COLO829 (cell line): ENCODE results near the gene ANGPT4.

Source experiments
- DNase-seq: peaks from one replicate; pipeline ENCODE4 v3.0.0; 2012; ENCODE audit warnings: low spot score

Gene ANGPT4, protein sequence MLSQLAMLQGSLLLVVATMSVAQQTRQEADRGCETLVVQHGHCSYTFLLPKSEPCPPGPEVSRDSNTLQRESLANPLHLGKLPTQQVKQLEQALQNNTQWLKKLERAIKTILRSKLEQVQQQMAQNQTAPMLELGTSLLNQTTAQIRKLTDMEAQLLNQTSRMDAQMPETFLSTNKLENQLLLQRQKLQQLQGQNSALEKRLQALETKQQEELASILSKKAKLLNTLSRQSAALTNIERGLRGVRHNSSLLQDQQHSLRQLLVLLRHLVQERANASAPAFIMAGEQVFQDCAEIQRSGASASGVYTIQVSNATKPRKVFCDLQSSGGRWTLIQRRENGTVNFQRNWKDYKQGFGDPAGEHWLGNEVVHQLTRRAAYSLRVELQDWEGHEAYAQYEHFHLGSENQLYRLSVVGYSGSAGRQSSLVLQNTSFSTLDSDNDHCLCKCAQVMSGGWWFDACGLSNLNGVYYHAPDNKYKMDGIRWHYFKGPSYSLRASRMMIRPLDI

GRCh38 chr20:916125-916799 lies at the start of gene ANGPT4:
ANGPT4 (minus strand) TSS chr20:916334; CDS start chr20:916214, 120 bp downstream.
- DNase-seq: no peak

DNA sequence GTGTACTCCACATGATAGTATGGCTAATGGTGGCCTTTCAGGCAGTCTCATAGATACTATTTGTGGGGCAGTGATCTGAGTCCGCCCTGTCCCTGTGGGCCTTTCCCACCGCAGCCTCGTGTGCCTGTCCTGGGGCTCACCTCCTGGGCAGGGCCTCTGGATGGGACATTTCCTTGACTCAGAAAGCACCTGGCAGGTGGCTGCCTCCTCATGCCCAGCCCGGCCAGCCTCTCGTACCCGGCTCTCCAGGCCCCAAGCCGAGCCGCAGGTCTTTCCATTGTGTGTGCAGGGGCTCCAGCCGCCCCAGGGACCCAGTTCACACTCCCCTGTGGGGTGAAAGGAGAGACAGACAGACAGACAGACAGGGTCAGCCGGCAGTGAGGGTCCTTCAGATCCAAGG lies 47.7 kb upstream of the ANGPT4 start:
- DNase-seq: no peak

DNA sequence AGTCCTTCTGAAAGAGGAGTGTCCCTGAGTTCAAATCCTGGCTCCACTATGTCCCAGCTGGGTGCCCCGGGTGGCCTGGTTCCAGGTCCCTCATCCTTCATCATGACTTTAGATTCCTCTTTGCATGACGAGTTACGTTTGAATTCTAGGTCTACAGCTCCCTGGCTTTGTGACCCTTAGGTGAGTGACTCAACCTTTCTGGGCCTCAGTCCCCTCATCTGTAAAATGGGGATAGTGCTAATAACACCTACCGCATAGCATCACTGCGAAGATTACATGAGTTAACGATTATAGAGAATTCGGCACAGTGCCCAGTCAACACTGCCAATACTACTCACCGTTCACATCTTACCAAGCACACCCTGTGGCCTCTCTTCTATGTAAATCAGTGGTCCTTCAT lies 46.5 kb upstream of the ANGPT4 start:
- no peak for DNase-seq

- no peak for DNase-seq
These were observed 46.1 kb upstream of the ANGPT4 start for GRCh38 chr20:962223-962622.

DNA sequence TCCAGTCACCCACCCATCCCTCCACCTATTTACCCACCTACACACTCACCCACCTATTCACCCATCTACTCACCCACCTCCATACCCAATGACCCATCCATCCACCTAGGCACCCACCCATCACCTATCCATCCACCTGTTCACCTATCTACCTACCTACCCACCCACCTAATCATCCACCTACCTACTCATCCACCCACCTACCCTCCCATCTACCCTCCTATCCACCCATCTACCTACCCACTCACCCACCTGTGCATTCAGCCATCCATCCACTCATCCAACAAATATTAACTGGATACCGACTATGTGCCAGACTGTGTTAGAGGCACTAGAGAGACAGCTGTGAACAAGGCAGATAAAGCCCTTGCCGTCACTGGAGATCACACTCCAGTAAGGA lies 45.6 kb upstream of the ANGPT4 start:
- no peak for DNase-seq

DNA sequence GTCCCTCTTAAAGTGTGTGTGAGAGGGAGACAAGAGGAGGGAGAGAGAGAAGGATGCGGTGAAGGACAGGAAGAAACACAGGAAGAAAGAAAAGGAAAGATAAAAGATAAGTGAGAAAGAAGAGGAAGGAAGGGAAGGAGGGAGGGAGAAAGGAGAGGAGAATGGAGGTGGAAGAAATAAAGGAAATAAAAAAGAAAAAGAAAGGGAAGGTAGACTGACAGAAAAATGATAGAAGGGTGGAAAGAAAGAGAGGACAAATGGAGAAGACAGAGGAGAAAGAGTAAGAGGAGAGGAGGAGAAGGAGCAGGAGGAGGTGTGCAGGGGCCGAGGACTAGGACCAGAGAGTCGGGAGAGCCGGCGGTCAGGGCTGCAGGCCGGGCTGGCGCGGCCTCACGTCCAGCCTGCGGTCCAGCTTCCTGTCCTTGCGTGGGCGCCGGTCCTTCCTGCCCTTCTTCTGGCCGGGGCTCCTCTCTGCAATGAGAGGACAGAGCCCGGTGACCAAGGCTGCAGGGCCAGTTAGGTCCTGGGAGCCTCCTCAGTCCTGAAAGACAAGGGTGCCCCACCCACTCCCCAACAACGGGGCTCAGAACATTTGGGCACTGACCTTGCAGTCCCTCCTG lies 44.0 kb upstream of the ANGPT4 start:
- no peak for DNase-seq

DNA sequence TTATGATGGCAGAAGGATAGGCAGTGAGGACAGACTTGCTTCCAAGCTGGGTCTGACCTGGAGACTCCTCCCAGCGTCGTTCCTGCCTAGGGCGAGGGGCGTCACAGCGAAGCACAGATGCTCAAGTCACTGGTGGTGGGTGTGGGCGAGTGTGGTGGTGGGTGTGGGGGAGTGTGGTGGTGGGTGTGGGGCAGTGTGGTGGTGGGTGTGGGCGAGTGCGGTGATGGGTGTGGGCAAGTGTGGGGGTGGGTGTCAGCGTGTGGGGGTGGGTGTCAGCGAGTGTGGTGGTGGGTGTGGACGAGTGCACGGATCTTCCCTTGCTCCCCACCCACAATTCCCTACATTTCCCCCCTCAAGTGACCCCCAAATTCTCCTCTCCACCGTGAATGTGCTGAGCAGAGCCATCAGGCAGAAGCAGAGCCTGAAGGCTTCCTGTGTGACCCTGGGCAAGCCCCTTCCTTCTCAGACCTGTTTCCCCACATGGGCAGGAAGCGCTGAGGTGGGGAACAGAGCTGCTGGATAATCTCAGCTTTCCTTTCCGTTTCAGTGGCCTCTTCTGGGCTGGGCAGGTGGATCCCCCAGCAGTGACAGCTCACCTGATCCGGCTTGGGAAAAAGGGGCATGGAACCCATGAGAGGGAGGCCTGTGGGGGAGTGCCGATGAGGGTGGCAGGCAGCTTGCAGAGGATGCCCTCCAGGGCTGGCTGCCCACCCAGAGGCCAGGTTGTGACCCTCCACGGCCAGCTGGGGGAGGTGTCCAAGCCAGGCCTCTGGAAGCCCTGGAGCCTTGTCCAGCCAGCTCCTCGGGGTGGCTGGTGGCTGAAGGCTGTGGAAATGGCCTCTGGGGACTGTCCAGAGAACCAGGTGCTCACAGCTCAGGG lies 43.0 kb upstream of the ANGPT4 start:
- no peak for DNase-seq

DNA sequence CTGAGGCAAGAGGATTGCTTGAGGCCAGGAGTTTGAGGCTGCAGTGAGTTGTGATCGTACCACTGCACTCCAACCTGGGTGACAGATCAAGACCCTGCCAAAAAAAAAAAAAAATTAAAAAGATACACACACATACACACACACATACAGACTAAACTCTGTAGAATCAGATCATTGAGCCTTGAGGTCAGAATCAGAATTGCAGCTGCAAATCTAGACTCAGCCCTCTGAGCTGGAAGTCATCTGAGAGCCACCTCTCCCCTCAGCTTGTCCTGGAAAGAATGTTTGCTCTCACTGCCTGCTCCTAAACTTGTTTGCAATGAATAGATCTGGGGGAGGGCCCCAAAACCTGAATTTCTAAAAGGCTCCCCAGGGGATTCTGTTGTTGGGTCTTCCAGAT lies 41.4 kb upstream of the ANGPT4 start:
- peak; percentile 23 for DNase-seq

DNA sequence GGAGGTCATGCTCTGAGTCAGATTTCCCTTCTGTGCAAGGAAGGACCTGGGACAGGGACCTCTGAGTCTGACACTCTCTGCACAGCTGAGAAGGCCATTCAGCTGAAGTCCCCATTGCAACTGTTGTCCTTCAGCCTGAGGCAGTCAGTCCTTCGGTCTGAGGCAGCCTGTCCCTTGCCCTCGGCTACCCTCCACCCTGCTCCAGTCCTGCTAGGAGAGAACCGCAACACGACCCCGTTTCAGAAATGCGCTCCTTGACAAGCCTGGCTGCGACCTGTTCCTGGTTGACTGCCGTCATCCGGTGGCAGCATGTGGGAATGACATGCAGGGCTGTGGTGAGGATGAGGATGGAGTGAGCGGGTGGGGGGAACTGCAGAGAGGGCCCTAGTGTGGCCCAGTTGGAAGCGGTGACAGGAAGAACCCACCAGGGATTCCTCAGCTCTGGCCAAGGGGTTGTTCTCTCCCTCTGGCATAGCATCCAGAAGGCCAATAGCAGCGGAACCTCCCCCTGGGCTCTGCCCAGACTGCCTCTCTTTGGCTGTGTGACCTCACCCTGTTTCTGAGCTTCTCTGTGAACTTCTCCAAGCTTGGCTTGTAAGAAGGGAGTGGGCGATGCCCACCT lies 40.3 kb upstream of the ANGPT4 start:
- peak; percentile 83 for DNase-seq

GRCh38 chr20:955656-956055 lies 39.5 kb upstream of the ANGPT4 start:
- no peak for DNase-seq

DNA sequence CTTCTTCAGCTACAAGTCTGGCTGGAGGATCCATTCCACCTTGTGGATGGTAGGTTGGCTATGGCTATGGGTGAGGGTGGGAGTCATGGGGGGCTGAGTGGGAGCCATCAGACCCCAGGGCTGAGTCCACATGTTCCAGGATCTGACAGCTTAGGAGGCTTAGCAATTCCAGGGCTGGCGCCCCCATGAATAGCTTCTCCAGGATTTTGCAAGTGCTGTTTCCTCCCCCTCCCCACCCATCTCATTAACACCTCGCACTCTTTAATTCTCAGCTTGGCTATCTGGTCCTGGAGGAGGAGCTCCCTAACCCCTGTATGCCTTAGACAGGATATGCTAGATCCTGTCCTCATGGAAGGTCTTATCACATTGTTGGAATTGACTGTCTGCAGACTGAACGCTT lies 39.0 kb upstream of the ANGPT4 start:
- no peak for DNase-seq

DNA sequence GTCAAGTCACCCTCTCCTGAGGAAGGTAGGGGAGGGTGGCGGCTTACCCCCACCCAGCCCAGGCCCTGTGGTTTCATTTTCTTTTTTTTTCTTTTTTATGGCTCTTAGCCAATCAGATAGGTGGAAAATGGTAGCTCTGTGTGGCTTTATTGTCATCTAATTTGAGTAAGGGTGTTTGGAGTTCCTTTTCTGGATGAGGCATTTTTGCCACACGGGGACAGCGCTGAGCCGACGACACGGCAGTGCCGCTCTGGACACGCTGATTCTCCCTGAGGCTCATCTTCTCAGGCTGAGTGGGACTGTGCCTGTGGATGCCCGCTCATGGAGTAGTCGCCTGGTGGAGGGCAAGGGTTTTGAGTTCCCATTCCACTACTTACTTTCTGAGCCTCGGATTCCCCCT lies 37.6 kb upstream of the ANGPT4 start:
- no peak for DNase-seq

DNA sequence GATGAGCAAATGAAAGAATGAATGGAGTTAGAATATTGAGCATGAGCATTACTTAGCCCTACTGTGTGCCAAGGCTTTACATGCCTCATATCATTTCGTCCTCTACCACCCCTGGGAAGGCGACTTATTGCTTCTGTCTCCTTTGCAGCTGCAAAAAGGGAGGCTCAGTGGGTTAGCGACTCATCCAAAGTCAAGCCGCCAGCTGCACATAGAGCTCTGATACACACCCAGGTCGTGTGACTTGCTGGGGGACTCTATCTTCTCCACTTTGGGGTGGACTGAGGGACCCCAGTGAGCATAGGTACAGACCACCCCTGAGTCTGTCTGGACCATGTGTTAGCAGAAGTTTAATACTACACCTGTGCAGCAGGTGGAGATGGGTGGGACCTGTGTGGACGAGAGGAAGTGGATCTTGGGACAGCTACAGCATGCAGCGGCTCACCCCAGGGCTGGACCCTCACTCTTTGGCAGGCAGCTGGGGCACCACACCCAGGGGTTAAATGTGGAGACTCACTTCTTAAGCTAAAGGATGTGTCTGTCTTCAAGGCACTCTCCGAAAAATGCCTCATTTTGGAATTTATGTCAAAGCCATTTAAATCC lies 36.2 kb upstream of the ANGPT4 start:
- DNase-seq: no peak

DNA sequence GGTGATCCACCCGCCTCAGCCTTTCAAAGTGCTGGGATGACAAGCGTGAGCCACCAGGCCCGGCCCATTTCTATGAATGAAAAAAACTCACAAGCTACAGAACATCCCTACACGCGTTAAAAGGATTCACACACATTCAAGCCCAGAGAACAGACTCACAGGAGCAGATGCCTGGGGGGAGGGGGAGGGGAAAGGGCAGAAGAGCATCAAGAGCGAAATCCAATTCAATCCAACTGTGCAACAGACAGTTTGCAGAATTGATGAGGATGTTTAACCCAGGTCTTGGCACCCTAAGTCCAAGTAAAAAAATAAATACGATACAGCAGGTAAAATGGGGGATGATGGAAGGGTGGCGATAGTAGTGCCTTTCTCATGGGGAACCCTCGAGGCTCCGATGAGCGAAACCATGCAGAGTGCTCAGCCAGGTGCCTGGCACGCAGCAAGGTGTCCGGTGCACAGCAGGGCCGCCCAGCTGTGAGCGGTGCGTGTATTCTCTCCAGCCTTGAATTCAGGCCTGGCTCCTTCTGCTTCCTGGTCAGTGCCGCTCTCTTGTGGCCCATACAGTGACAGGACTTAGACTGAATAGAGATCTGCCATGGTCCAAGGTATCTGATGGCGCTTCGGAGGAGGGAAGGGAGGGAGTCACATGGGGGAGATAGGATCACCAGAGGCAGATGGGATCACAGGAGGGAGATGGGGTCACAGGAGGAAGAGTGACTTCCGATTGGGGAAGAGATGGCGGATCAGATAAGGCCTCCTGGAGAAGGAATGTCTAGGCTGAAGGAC lies 35.4 kb upstream of the ANGPT4 start:
- DNase-seq: no peak

GRCh38 chr20:949717-950116 lies 33.6 kb upstream of the ANGPT4 start:
- no peak for DNase-seq

- DNase-seq: no peak
These were observed 30.7 kb upstream of the ANGPT4 start for GRCh38 chr20:946826-947225.

GRCh38 chr20:945841-946240 lies 29.7 kb upstream of the ANGPT4 start:
- DNase-seq: no peak

GRCh38 chr20:944774-945410 lies 28.8 kb upstream of the ANGPT4 start:
- no peak for DNase-seq

GRCh38 chr20:944148-944547 lies 28.0 kb upstream of the ANGPT4 start:
- no peak for DNase-seq

GRCh38 chr20:942611-943010 lies 26.5 kb upstream of the ANGPT4 start:
- DNase-seq: no peak
